HCT116 (cell line): ENCODE results near the gene MAF.

Experiments
- ATF3 ChIP-seq: IDR thresholded peaks from 2 replicates; pipeline ENCODE4 v1.6.1; 2012
- CTCF ChIP-seq, 3 experiments: fragments of 200-600 bp in 1 of 3; sonication (generic) in 1 of 3; IDR thresholded peaks in 2 of 3; conservative IDR thresholded peaks in 1 of 3; 2 replicates each; pipeline ENCODE4 v1.5.1; 2012 to 2017; ENCODE audit warnings: low read depth in 2 of 3, low read length in 2 of 3, antibody characterized with exemption in 1 of 3, borderline replicate concordance in 1 of 3, control low read depth in 1 of 3, mild to moderate bottlenecking in 1 of 3, mixed read lengths in 1 of 3, mixed run types in 1 of 3, moderate library complexity in 1 of 3; ENCODE audit not compliant: insufficient read depth in 1 of 3
- EGR1 ChIP-seq: IDR thresholded peaks from 2 replicates; pipeline ENCODE4 v1.6.1; 2012; ENCODE audit warnings: low read depth
- ELF1 ChIP-seq: IDR thresholded peaks from 2 replicates; pipeline ENCODE4 v1.6.1; 2012; ENCODE audit warnings: low read depth, borderline replicate concordance
- POLR2A ChIP-seq: IDR thresholded peaks from 2 replicates; pipeline ENCODE4 v1.7.0; 2011; ENCODE audit warnings: borderline replicate concordance; ENCODE audit not compliant: insufficient read depth, insufficient read length; ENCODE audit errors: extremely low read depth
- RAD21 ChIP-seq: IDR thresholded peaks from 2 replicates; pipeline ENCODE4 v1.6.1; 2012; ENCODE audit warnings: low read depth, mild to moderate bottlenecking
- REST ChIP-seq: IDR thresholded peaks from 2 replicates; pipeline ENCODE4 v1.6.1; 2012; ENCODE audit warnings: low read depth
- SIN3A ChIP-seq: IDR thresholded peaks from 2 replicates; pipeline ENCODE4 v1.6.1; 2012; ENCODE audit warnings: low read depth
- YY1 ChIP-seq: IDR thresholded peaks from 2 replicates; pipeline ENCODE4 v1.6.1; 2011; ENCODE audit warnings: low read length, low read depth, moderate library complexity, mild to moderate bottlenecking; ENCODE audit not compliant: insufficient replicate concordance; ENCODE audit errors: extremely low read depth
- TF ChIP-seq, protein P1 (sequence below): IDR thresholded peaks from 2 replicates; pipeline ENCODE4 v1.6.1; 2012

- TF ChIP-seq POLR2A, result no peak
- no peak for TF ChIP-seq ELF1
- no peak for TF ChIP-seq REST
- no peak for TF ChIP-seq EGR1
- TF ChIP-seq, protein P1, sequence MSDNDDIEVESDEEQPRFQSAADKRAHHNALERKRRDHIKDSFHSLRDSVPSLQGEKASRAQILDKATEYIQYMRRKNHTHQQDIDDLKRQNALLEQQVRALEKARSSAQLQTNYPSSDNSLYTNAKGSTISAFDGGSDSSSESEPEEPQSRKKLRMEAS, result no peak
- TF ChIP-seq YY1, result no peak
- no peak for TF ChIP-seq CTCF (IDR thresholded peaks at IDR 0.05 in 2 of 3, conservative IDR thresholded peaks at IDR 0.05 in 1 of 3; ENCODE audit: borderline replicate concordance in 1 of 3, insufficient read depth in 1 of 3, low read depth in 2 of 3, low read length in 2 of 3)
- TF ChIP-seq RAD21, result no peak
- no peak for TF ChIP-seq SIN3A
- TF ChIP-seq ATF3, result no peak
Observed at GRCh38 chr16:79598348-79599181, 2.0 kb downstream of the MAF start.
